AML-193 (cell line): ENCODE data around the gene ACAP3.
"Not testable (repeated sequence)": the region's sequence is repeated elsewhere in the genome, so short reads cannot be mapped to it uniquely, and the experiment has no call there.

Source experiments
- DNase-seq, 2 experiments: peaks; one replicate each; lab custom pipeline; 2025; lab: John Stamatoyannopoulos, UW

The ACAP3 gene

DNA sequence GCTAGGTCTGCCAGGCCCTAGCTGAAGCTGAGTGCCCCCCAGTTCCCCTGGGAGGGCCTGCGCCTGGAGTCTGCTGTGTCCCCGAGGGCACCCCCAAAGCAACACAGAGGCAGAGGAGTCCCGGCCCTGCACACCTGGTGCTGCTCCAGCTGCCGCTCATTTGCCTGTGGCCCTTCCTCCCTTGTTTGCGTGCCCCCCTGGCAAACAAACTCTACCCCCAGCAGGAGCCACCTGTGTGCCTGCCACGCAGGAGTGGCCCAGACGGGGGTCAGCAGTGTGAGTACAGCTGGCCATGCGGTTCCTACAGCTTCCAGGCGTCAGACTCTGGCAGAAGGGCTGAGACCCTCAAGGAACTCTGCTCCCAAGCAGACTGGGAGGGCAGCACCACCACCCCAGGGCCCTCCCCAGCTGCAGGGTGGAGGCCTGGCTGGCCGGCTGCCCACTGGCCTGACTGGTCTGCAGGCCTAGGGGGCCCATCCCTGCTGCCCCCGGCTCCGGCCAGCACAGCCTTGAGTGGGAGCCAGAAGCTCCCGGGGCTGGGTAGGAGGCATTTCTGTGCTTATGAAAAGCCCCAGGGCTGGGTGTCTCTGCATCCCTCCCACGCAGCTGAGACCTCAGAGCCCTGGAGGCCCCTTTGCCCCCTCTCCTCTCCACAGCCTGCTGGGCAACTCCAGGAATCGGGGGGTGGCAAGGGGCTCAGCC lies 22.8 kb upstream of the ACAP3 start:
- DNase-seq = no peak

DNA sequence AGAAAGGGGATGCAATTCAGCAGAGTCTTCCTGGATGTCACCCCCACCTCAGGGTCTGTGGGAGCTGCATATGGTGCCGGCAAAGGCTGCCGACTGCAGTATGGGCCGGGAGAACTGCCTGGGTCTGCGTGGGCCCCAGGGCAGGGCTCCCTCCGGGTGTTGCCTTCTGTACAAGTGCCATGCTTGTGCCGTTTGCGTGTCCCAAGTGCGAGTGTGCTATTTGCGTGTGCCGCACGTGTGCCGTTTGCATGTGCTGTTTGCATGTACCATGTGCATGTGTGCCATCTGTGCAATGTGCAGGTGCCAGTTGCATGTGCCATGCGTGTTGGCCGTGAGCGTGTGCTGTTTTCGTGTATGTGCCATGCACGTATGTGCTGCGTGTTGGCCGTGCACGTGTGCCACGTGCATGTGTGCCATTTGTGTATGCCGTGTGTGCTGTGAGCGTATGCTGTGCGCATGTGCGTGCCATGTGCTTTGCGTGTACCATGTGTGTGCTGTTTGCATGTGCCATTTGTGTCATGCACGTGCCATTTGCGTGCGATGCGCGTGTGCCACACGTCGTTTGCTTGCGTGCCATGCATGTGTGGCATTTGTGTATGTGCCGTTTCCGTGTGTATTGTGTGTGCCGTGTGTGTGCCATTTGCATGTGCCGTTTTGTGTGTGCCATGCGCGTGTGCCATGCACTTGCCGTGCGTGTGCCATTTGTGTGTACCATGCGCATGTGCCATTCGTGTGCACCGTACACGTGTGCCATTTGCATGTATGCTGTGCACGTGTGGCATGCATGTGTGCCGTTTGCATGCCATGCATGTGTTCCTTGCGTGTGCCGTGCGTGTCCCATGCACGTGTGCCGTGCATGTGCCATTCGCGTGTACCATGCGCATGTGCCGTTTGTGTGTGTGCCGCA lies 21.8 kb upstream of the ACAP3 start:
- no peak for DNase-seq

- no peak for DNase-seq
These were observed 20.5 kb upstream of the ACAP3 start for GRCh38 chr1:1328254-1328653.

- no peak for DNase-seq
These were observed 19.6 kb upstream of the ACAP3 start for GRCh38 chr1:1327291-1327690.

- DNase-seq = no peak
These were observed 18.4 kb upstream of the ACAP3 start for GRCh38 chr1:1326075-1326605.

DNA sequence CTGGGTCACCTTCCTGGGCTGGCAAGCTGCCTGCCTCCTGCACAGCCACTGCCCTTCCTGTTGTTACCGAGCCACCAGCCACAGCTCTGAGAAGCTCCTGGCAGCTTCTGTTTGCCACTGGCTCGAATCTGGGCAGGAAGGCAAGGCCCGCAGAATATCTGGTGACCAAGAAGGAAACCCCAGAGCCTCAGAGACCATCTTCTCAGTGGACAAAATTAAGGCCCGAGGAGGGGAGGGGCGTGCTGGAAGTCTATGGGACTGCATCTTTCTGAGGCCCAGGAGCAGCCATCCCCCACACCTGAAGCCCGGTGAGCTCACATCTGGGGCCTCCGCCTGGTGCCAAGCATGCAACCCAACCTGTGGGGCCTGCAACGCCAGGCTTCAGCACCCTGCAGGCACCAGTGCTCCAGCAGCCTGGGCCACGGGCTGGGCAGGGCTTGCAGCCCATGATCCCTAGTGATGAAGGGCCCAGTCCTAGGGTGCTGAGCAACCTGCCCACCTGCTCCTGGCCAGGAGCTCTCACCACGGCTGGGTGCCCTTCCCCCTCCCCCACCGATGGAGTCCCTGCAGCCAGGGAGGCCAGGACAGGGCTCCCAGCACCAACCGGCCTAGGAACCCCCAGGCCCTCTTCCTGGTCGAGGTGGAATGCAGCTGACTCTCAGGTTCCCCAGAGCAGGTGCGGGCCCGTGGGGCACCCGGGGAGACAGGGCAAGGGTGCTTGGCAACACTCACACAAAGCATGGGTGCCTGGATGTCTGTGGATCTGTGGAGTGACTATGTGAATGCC lies 17.8 kb upstream of the ACAP3 start:
- no peak for DNase-seq

GRCh38 chr1:1324524-1325287 lies 17.0 kb upstream of the ACAP3 start, which contains the start of the genes CPTP and INTS11:
TSS of gene CPTP (plus strand) at chr1:1324802. CDS start at chr1:1326911, 2,109 bp downstream.
TSS of gene INTS11 (minus strand) at chr1:1324660. CDS start at chr1:1324608, 52 bp downstream.
- DNase-seq = peak; percentile 72 to 77

- DNase-seq = no peak
These were observed 16.4 kb upstream of the ACAP3 start for GRCh38 chr1:1324084-1324523.

DNA sequence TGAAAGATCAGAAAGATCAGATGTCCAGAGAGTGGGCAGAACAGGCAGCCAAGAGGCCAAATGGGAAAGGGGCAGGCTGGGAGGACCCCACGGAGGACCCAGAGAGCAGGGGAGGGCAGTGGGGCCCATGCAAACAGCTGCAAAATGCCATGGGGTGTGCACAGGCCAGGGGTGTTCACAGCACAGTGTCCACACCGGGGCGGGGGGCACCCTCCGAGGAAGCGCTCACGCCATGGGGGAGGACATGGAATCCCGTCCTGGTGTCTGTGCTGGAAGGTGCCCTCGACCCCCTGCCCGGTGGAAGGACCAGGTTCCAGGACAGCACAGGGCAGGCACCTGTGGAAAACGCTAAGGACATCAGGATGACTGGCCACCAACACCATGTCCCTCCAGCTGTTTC lies 15.2 kb upstream of the ACAP3 start:
- DNase-seq = no peak

DNA sequence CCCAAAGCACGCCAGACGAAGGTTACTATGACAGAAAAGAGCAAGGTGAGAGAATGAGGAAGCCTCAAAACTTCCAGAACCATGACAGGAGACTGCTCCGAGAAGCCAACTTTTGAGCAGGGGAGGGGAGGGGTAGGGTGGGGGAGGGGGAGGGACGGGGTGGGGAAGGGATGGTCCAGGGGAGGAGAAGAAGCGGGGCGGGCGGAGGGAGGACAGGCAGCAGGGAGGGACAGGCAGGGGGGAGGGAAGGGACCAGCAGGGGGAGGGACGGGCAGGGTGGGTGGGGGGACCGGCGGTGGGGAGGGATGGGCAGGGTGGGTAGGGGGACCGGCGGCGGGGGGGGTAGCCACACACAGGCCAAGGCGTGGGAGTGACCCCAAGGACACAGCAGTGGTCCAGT lies 14.7 kb upstream of the ACAP3 start:
- no peak for DNase-seq

DNA sequence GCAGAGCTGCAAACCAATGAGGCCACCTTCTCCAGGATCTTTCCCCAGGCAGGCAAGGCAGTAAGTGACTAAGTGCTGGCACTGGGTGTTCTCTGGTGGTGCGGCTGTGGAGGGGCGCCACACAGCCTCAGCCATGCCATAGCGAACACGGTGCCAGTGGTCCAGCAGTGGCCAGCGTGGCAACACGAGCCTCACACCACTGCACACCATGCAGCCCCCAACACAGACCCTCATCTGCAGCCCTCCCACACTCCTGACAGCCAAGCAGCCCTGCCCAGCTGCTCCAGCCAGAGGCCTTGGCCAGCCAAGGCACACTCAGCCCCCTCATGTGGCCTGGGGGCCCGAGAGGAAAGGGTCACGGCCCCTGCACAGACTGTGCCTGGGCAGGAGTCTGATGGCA lies 13.7 kb upstream of the ACAP3 start:
- no peak for DNase-seq

- DNase-seq = no peak
These were observed 13.1 kb upstream of the ACAP3 start for GRCh38 chr1:1320666-1321448.

- no peak for DNase-seq
These were observed 11.9 kb upstream of the ACAP3 start for GRCh38 chr1:1319646-1319941.

DNA sequence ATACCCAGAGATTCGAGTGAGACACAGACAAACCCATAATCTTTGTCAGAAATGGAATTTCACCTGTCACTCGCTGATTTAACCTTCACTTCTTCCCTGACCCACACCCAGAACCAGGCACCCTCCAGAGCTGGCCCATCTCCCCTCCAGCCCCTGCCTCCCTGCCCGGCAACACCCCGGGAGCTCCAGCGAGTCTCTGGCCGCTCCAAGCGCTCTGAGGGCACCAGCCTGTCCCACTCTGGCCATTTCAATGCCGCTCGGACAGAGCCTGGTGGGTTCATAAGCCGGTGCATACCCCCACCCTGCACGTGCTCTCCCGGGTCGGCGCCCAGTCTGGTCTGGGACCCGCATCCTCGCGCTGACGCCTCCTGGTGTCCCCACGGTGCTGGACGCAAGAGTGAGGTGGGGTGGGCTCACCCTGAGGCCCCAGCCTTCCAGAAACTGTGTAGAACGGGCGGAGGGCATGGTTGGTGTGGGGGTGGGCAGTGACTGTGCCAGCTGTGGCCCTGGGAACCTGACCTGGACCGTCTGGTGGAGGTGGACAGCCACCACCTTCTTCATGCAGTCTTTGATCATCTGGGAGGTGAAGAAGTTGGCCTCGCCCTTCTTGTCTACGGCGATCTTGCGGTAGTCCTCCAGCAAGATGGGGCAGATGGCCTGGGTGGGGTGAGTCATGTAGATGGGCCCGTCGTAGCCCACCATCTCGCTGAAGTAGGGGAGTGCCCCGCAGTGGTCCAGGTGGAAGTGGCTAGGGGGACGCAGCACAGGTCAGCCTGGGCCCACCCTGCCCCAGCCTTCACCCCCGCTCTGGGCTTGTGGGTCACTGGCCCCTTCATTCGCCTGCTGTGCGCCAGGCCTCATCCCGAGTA lies 11.3 kb upstream of the ACAP3 start:
- DNase-seq = no peak

- no peak for DNase-seq
These were observed 10.5 kb upstream of the ACAP3 start for GRCh38 chr1:1318131-1318652.

DNA sequence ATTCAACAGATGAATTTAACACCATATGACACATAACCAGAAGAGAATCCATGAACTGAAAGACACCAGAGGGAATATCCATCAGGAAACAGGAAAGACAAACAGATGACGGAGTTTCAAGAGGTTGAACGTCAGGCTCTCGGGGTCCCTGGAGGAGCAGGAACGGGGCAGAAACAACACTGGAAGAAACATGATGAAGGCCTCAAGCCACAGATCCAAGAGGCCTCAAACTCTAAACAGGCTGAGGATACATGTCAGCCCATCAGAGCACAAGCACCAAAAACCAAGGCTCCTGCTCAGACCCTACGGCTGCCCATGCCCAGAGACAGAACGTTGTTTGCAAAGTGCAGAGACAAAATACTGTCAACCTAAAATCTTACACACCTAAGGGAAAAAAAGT lies 9.7 kb upstream of the ACAP3 start:
- no peak for DNase-seq

DNA sequence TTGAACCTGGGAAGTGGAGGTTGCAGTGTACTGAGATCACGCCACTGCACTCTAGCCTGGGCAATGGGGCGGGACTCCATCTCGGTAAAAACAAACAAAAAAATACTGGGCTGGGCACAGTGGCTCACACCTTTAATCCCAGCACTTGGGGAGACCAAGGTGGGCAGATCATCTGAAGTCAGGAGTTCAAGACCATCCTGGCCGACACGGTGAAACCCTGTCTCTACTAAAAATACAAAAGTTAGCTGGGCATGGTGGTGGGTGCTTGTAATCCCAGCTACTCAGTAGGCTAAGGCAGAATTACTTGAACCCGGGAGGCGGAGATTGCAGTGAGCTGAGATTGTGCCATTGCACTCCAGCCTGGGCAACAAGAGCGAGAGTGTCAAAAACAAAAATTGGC lies 8.5 kb upstream of the ACAP3 start:
- DNase-seq = not testable (repeated sequence)

- no peak for DNase-seq
These were observed 7.8 kb upstream of the ACAP3 start for GRCh38 chr1:1315435-1315954.

- DNase-seq = no peak
These were observed 7.1 kb upstream of the ACAP3 start for GRCh38 chr1:1314678-1315335.
